Measurements from ENCODE around the gene PRKCA. TPM values are rescaled to one million over a fixed set of nuclear protein-coding genes. Genes with fewer than 3 reads are reported as not detected.

PRKCA gene
- total and polyA plus RNA-seq, 2 donors (not counting 3 experiments of a cell fraction or from before 2014, with no cell fraction given) = 7.5 to 34.2 TPM

- dilution Hi-C loops (cut with MboI; ENCODE audit: extremely low pct_ligation_motif_present, low sequenced_read_pairs) = no loop called here
- POLR2A ChIA-PET = no interaction called here
Observed at GRCh38 chr17:66340720-66341119, 38.3 kb downstream of the PRKCA start.

More at GRCh38 chr17:66340720-66341119, 38.3 kb downstream of the PRKCA start:
- Histone ChIP-seq H3K4me1 (ENCODE audit: control insufficient read depth, extremely low read depth, insufficient read depth, low read length) (peaks cover 12% of the 10 kb centered on the region), H3K27ac (ENCODE audit: insufficient read depth, low read depth, low read length) (no peak overlapping the region), H3K4me3 (replicated peaks in 1 of 3; ENCODE audit: insufficient read depth in 1 of 3, low read depth in 1 of 3, low read length in 3 of 3) (no peak overlapping the region), H4K20me1 (replicated peaks; ENCODE audit: control insufficient read depth, extremely low read depth, insufficient read depth, low read length) (no peaks in the 10 kb centered on the region), H3K9me3 (replicated peaks; ENCODE audit: control insufficient read depth, insufficient read depth, low read length) (no peaks in the 10 kb centered on the region), H3K9me1 (replicated peaks; ENCODE audit: control insufficient read depth, extremely low read depth, insufficient read depth, low read length) (no peaks in the 10 kb centered on the region), H2AFZ (ENCODE audit: low read depth, low read length) (no peak overlapping the region), H3K36me3 (ENCODE audit: control insufficient read depth in 2 of 2, extremely low read depth in 1 of 2, insufficient read depth in 2 of 2, low read length in 2 of 2) (no peaks in the 10 kb centered on the region), H3K9ac (replicated peaks; ENCODE audit: extremely low read depth, insufficient read depth, low read length) (no peak overlapping the region), H3K27me3 (ENCODE audit: control insufficient read depth in 2 of 2, insufficient read depth in 2 of 2, low read length in 2 of 2) (no peaks in the 10 kb centered on the region), H3K4me2 (ENCODE audit: insufficient read depth, low read length) (no peak overlapping the region), H3K79me2 (ENCODE audit: control insufficient read depth, insufficient read depth, low read length) (peaks cover 10% of the 10 kb centered on the region)
- TF ChIP-seq JUN (IDR thresholded peaks at IDR 0.05; ENCODE audit: borderline replicate concordance, insufficient read depth, insufficient read length, low read depth) (no peak), POLR2AphosphoS5 (IDR thresholded peaks at IDR 0.05; ENCODE audit: insufficient read depth, low read depth, low read length) (no peak), MYC (IDR thresholded peaks at IDR 0.05; ENCODE audit: low read depth, low read length) (no peak), CTCF (IDR thresholded peaks at IDR 0.05; ENCODE audit: extremely low read depth in 1 of 2, insufficient read depth in 1 of 2, low read depth in 1 of 2, low read length in 2 of 2) (no peak), EZH2 (IDR thresholded peaks at IDR 0.05; ENCODE audit: borderline replicate concordance, low read depth, low read length, severe bottlenecking) (no peak), MAX (IDR thresholded peaks at IDR 0.05; ENCODE audit: insufficient read depth, insufficient read length) (no peak)
- intact Hi-C loops (cut with micrococcal nuclease) = no loop called here
- FAIRE-seq = no peak
- no peak for DNase-seq (ENCODE audit: low read depth, low spot score)
- CTCF ChIA-PET = interaction anchor here (1.2 kb wide), 1 partner anchor 11 kb away, joined by 3 read pairs; no protein-coding TSS in a partner anchor
- no TSS peak for BruUV-seq (replicated peaks)

Data from endothelial cell of umbilical vein (primary cell).